HepG2 (cell line): Measurements from ENCODE around the gene TBL3.

Experiments used
- IKZF4 ChIP-seq: sonication (generic); formaldehyde crosslinking; IDR thresholded peaks from 2 replicates; pipeline ENCODE4 v1.5.1; 2020; ENCODE audit warnings: borderline replicate concordance, mild to moderate bottlenecking, low read depth, missing genetic modification reagents; ENCODE audit errors: not compliant biosample characterization
- RAD21 ChIP-seq: fragments of 450-650 bp; formaldehyde crosslinking; IDR thresholded peaks from 2 replicates; pipeline ENCODE4 v1.5.0; 2020; ENCODE audit warnings: mild to moderate bottlenecking
- RBM39 ChIP-seq: fragments of 200-400 bp; formaldehyde crosslinking; IDR thresholded peaks from one replicate; pipeline ENCODE4 v1.6.1; 2018; ENCODE audit warnings: antibody characterized with exemption, mild to moderate bottlenecking, low read depth, low read length; ENCODE audit not compliant: poor library complexity, severe bottlenecking
- ZBTB46 ChIP-seq: sonication (generic); formaldehyde crosslinking; IDR thresholded peaks from 2 replicates; pipeline ENCODE4 v1.4.0; 2020; ENCODE audit warnings: mild to moderate bottlenecking, missing genetic modification reagents, borderline replicate concordance
- ZNF777 ChIP-seq: sonication (generic); formaldehyde crosslinking; IDR thresholded peaks from 2 replicates; pipeline ENCODE4 v1.4.0; 2020; ENCODE audit warnings: missing genetic modification reagents
- TF ChIP-seq, protein P1 (sequence below): sonication (generic); formaldehyde crosslinking; IDR thresholded peaks from 2 replicates; pipeline ENCODE4 v1.8.1; 2023; ENCODE audit warnings: mild to moderate bottlenecking, missing genetic modification reagents, borderline replicate concordance

GRCh38 chr16:1992704-1993317, 21.0 kb downstream of the TBL3 start:
- TF ChIP-seq ZBTB46 (CRISPR knock-in tag) (no peak), RBM39 (no peak), RAD21 (no peak), ZNF777 (CRISPR knock-in tag) (no peak), IKZF4 (CRISPR knock-in tag) (no peak)
- TF ChIP-seq, protein P1, sequence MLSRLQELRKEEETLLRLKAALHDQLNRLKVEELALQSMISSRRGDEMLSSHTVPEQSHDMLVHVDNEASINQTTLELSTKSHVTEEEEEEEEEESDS (CRISPR knock-in tag), result no peak
